ENCODE measurements around the gene TMEM244.
"Not testable (repeated sequence)": the region's sequence is repeated elsewhere in the genome, so short reads cannot be mapped to it uniquely, and the experiment has no call there.

TMEM244 gene

GRCh38 chr6:129802920-129803319 lies 58.2 kb downstream of the TMEM244 start:
- DNase-seq = not testable (repeated sequence)

- DNase-seq = no peak
Measured at GRCh38 chr6:129801909-129802308, 59.2 kb downstream of the TMEM244 start.

- no peak for DNase-seq
Measured at GRCh38 chr6:129795261-129795660, 65.9 kb downstream of the TMEM244 start.

- no peak for DNase-seq
Measured at GRCh38 chr6:129793447-129793846, 67.7 kb downstream of the TMEM244 start.

GRCh38 chr6:129792049-129792448 lies 69.1 kb downstream of the TMEM244 start:
- DNase-seq = no peak

- DNase-seq = no peak
Measured at GRCh38 chr6:129790785-129791184, 70.3 kb downstream of the TMEM244 start.

GRCh38 chr6:129789974-129790373 lies 71.1 kb downstream of the TMEM244 start:
- no peak for DNase-seq

GRCh38 chr6:129787816-129788215 lies 73.3 kb downstream of the TMEM244 start:
- DNase-seq = no peak

GRCh38 chr6:129786548-129786947 lies 74.6 kb downstream of the TMEM244 start:
- no peak for DNase-seq

GRCh38 chr6:129785756-129786135 lies 75.4 kb downstream of the TMEM244 start:
- DNase-seq = no peak

GRCh38 chr6:129785047-129785755 lies 75.9 kb downstream of the TMEM244 start:
- DNase-seq = no peak

Measured in cortex of kidney (tissue), 1 donor.